Endometrial microvascular endothelial cells (primary cell): ENCODE measurements around the gene PROCA1. TPM values are rescaled to one million over a fixed set of nuclear protein-coding genes. Genes with fewer than 3 reads are reported as not detected.
"Not testable (repeated sequence)": the region's sequence is repeated elsewhere in the genome, so short reads cannot be mapped to it uniquely, and the experiment has no call there.

Experiments
- in situ Hi-C: cut with HindIII; loops from 2 replicates; pipeline ENCODE4 v1.10.0; 2017; ENCODE audit warnings: low sequenced_read_pairs, low pct_unique_long_range_greater_than_20kb; ENCODE audit errors: inconsistent ontology term
- total RNA-seq: library from RNA; depleted of rRNA; stranded (reverse); fragments of >200 nt; gene quantifications from one replicate; pipeline ENCODE4 v1.2.3, GENCODE V29; 2015; ENCODE audit errors: inconsistent ontology term

Gene PROCA1
- total RNA-seq, 1 donor from 2014 or later = not detected

GRCh38 chr17:28728364-28729200, 16.9 kb upstream of the PROCA1 start, which contains the start of gene NEK8:
TSS of gene NEK8 (plus strand) at chr17:28728788. CDS start at chr17:28728814, 26 bp downstream.
- in situ Hi-C loops = no loop called here

- in situ Hi-C loops = no loop called here
Observed at GRCh38 chr17:28726627-28727491, 15.2 kb upstream of the PROCA1 start.

GRCh38 chr17:28726226-28726626, 14.5 kb upstream of the PROCA1 start, which contains the start of gene TLCD1:
TSS of gene TLCD1 (minus strand) at chr17:28726233. CDS start at chr17:28726097, 136 bp downstream.
- in situ Hi-C loops = no loop called here

GRCh38 chr17:28725660-28726225, 14.1 kb upstream of the PROCA1 start:
- in situ Hi-C loops = no loop called here

- in situ Hi-C loops = no loop called here
Observed at GRCh38 chr17:28725166-28725659, 13.5 kb upstream of the PROCA1 start.

GRCh38 chr17:28724500-28725165, 12.9 kb upstream of the PROCA1 start:
- in situ Hi-C loops = no loop called here

GRCh38 chr17:28723836-28724499, 12.3 kb upstream of the PROCA1 start:
- in situ Hi-C loops = not testable (repeated sequence)

- in situ Hi-C loops = no loop called here
Observed at GRCh38 chr17:28723159-28723835, 11.6 kb upstream of the PROCA1 start.

- in situ Hi-C loops = no loop called here
Observed at GRCh38 chr17:28722417-28723158, 10.9 kb upstream of the PROCA1 start.

GRCh38 chr17:28720997-28721329, 9.3 kb upstream of the PROCA1 start:
- in situ Hi-C loops = not testable (repeated sequence)

GRCh38 chr17:28720247-28720996, 8.7 kb upstream of the PROCA1 start:
- in situ Hi-C loops = no loop called here

- in situ Hi-C loops = no loop called here
Observed at GRCh38 chr17:28719021-28719433, 7.3 kb upstream of the PROCA1 start.

- in situ Hi-C loops = no loop called here
Observed at GRCh38 chr17:28718333-28719020, 6.8 kb upstream of the PROCA1 start.

- in situ Hi-C loops = no loop called here
Observed at GRCh38 chr17:28717578-28718332, 6.1 kb upstream of the PROCA1 start, which contains the start of gene RAB34. TSS of gene RAB34 (minus strand) at chr17:28717868. CDS start at chr17:28717266, 602 bp downstream.
